PC-3 (cell line): ENCODE results near the gene SELENOF.

Experiments
- CTCF ChIP-seq: fragments of 300-600 bp; sonication (generic); conservative IDR thresholded peaks from 2 replicates; pipeline ENCODE4 v1.5.1; 2017; ENCODE audit warnings: antibody characterized with exemption, low read depth, mild to moderate bottlenecking, low read length
- EZH2 ChIP-seq: fragments of 300-600 bp; sonication (generic); IDR thresholded peaks from one replicate; pipeline ENCODE4 v1.6.1; 2017; ENCODE audit warnings: antibody characterized with exemption, mild to moderate bottlenecking, low read length; ENCODE audit not compliant: unreplicated experiment
- EZH2phosphoT487 ChIP-seq: fragments of 300-600 bp; sonication (generic); IDR thresholded peaks from 2 replicates; pipeline ENCODE4 v1.6.1; 2018; ENCODE audit warnings: mild to moderate bottlenecking, antibody characterized with exemption, low read length, borderline replicate concordance

- TF ChIP-seq CTCF, result no peak
- TF ChIP-seq EZH2, result no peak
- TF ChIP-seq EZH2phosphoT487, result no peak
These were observed 14.9 kb upstream of the SELENOF start for GRCh38 chr1:86928819-86929218.
